Cardiac muscle cell (in vitro differentiated cells and primary cell): Measurements from ENCODE around the gene LDB3. TPM values are rescaled to one million over a fixed set of nuclear protein-coding genes. Genes with fewer than 3 reads are reported as not detected.

ENCODE experiments used
- DNase-seq, 2 donors: peaks; one replicate each; pipeline versions ENCODE4 v3.0.0 to v3.0.0-alpha.2; 2010 to 2017; ENCODE audit warnings: low read depth in 1 of 2, low spot score in 1 of 2
- H3K27ac ChIP-seq: fragments of 200-600 bp; sonication (generic); 2 replicates; pipeline ENCODE4 v1.5.1; 2016
- H3K27me3 ChIP-seq: fragments of 200-600 bp; sonication (generic); 2 replicates; pipeline ENCODE4 v1.6.0; 2016; ENCODE audit warnings: control low read depth
- H3K36me3 ChIP-seq: fragments of 200-600 bp; sonication (generic); 2 replicates; pipeline ENCODE4 v1.5.1; 2016; ENCODE audit warnings: control low read depth
- H3K4me1 ChIP-seq: fragments of 200-600 bp; sonication (generic); 2 replicates; pipeline ENCODE4 v1.8.1; 2017; ENCODE audit warnings: low read depth, mild to moderate bottlenecking, mixed run types
- H3K4me3 ChIP-seq: fragments of 200-600 bp; sonication (generic); 2 replicates; pipeline ENCODE4 v1.5.1; 2016; ENCODE audit warnings: mild to moderate bottlenecking
- H3K9me3 ChIP-seq: fragments of 200-600 bp; sonication (generic); 2 replicates; pipeline ENCODE4 v1.5.1; 2017; ENCODE audit warnings: low read depth, mild to moderate bottlenecking, control low read depth
- CTCF ChIP-seq: IDR thresholded peaks from 2 replicates; pipeline ENCODE4 v1.5.1; 2012; ENCODE audit warnings: low read depth, mild to moderate bottlenecking, low read length
- polyA plus RNA-seq: library from polyadenylated mRNA; unstranded; fragments of >200 nt; fragmentation: Nextera tagmentation; extraction: Ambion mirVana; gene quantifications from 2 replicates; pipeline ENCODE4 v1.2.1, GENCODE V29; 2016
- total RNA-seq: library from RNA; depleted of rRNA; stranded (reverse); fragments of >200 nt; gene quantifications from 2 replicates; pipeline ENCODE4 v1.2.3, GENCODE V29; 2016

LDB3 gene
- total and polyA plus RNA-seq, 2 experiments from 2014 or later, result 213 to 317 TPM

DNA sequence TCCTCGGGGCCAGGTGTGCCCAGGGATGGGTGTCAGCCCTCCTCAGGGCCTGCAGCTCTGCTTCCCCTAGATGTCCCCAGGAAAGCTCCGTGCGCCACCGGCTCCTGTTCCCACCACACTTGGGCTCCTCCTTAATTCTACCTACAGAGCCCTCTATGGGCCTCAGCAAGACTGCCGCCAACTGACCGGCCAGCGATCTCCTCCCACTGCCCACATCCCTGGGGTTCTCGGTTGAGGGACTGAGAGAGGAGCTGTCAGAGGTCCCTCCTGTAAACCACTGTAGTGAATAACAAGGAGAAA is 5.3 kb upstream of the LDB3 start:
- Histone ChIP-seq H3K27me3 (no peaks in the 10 kb centered on the region), H3K4me1 (peaks cover 80% of the 10 kb centered on the region), H3K27ac (peak overlapping the region; percentile 100), H3K4me3 (no peak overlapping the region), H3K36me3 (no peaks in the 10 kb centered on the region), H3K9me3 (no peaks in the 10 kb centered on the region)
- no peak for DNase-seq
- no peak for TF ChIP-seq CTCF

DNA sequence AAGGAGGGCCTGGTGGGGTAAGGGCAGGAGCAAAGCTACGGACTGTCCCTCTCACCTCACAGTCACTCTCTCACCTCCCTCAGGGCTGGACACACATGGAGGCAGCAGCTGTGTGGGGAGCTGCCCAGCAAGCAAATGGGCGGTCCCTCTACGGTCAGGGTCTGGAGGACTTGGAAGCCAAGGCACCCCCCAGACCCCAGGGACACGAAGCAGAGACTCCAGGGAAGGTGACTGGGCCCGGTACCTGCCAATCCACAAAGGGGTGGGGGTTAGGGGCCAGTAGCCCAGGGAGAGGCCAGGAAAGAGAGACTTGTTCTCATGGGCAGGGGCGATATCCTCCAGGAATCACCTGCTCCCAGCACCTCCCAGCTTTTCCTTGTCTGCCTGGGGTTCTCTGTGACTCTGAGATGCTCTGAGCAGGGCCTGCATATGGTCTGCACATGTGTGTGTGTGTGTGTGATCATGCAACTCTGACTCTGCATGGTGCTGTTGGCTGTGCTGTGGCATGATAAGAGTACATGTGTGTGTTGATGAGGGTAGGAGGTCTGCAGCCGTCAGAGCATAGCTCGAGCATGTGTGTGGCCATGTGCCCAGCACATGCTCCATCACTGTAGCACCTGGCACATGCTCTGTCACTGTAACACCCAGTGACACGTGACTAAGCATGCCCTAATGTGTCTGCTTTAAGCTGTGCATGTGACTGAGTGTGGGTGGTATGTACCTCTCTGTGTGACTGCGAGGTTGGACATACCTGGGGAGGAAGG is 4.6 kb upstream of the LDB3 start:
- Histone ChIP-seq H3K4me3 (no peak overlapping the region), H3K4me1 (peaks cover 81% of the 10 kb centered on the region), H3K36me3 (no peaks in the 10 kb centered on the region), H3K27ac (peak overlapping the region; percentile 100), H3K9me3 (no peaks in the 10 kb centered on the region), H3K27me3 (no peaks in the 10 kb centered on the region)
- TF ChIP-seq CTCF, result no peak
- no peak for DNase-seq

- H3K27ac ChIP-seq, result peak overlapping the region; percentile 100
- H3K4me1 ChIP-seq, result peaks cover 81% of the 10 kb centered on the region
- no peaks in the 10 kb centered on the region for H3K27me3 ChIP-seq
- TF ChIP-seq CTCF, result no peak
- H3K36me3 ChIP-seq, result no peaks in the 10 kb centered on the region
- H3K9me3 ChIP-seq, result no peaks in the 10 kb centered on the region
- peak in 1 of 2 donors; percentile 95 for DNase-seq
- no peak overlapping the region for H3K4me3 ChIP-seq
Measured at GRCh38 chr10:86664341-86665217, 3.7 kb upstream of the LDB3 start.

- Histone ChIP-seq H3K4me1 (peaks cover 76% of the 10 kb centered on the region), H3K36me3 (no peaks in the 10 kb centered on the region), H3K9me3 (no peaks in the 10 kb centered on the region), H3K4me3 (no peak overlapping the region), H3K27ac (peak overlapping the region; percentile 100), H3K27me3 (no peaks in the 10 kb centered on the region)
- TF ChIP-seq CTCF, result no peak
- no peak for DNase-seq
Measured at GRCh38 chr10:86665218-86665607, 3.1 kb upstream of the LDB3 start.

DNA sequence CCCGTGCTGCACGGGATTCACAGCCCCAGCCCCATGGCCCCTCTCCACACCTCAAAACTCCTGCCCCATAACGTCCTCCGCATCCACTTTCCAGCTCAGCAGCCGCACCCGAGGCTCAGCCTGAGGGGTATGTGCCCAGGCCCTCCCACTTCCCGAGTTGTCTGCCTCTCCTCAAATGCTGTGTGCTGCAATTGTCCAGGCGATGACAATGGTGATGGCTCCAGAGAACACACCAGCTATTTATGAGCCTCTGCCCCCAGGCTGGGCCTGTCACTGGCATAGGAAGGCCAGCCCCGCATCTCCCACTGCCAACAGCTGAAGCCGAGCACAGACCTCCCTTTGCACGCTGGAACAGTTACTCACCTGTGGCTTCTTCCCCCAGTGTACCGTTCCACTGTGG is 2.4 kb upstream of the LDB3 start:
- H3K27ac ChIP-seq, result peak overlapping the region; percentile 100
- no peak for TF ChIP-seq CTCF

More for the DNA sequence above, 2.4 kb upstream of the LDB3 start:
- H3K36me3 ChIP-seq, result no peaks in the 10 kb centered on the region
- no peak overlapping the region for H3K4me3 ChIP-seq
- peak in 1 of 2 donors; percentile 58 for DNase-seq
- H3K9me3 ChIP-seq, result no peaks in the 10 kb centered on the region
- no peaks in the 10 kb centered on the region for H3K27me3 ChIP-seq
- H3K4me1 ChIP-seq, result peaks cover 72% of the 10 kb centered on the region
